GM23338 (cell line): ENCODE results near the gene RIN3. TPM values are rescaled to one million over a fixed set of nuclear protein-coding genes. Genes with fewer than 3 reads are reported as not detected.

Experiments
- ATAC-seq: fragments of 200-7000 bp; cut with Tn5 transposase; 3 replicates; pipeline ENCODE4 v1.9.1; 2020
- DNase-seq: peaks from one replicate; pipeline ENCODE4 v3.0.0-alpha.2; 2015; ENCODE audit warnings: low spot score
- H2AFZ ChIP-seq: fragments of 200-600 bp; sonication (generic); 2 replicates; pipeline ENCODE4 v1.8.0; 2016; ENCODE audit warnings: antibody characterized with exemption, mild to moderate bottlenecking, moderate library complexity
- H3F3A ChIP-seq: fragments of 200-600 bp; sonication (generic); replicated peaks from 2 replicates; pipeline ENCODE4 v1.8.0; 2017; ENCODE audit warnings: antibody characterized with exemption, mixed run types, low read depth
- H3K27ac ChIP-seq: fragments of 200-600 bp; sonication (generic); 2 replicates; pipeline ENCODE4 v1.6.1; 2016; ENCODE audit warnings: low read depth
- H3K27me3 ChIP-seq: fragments of 200-600 bp; sonication (generic); 2 replicates; pipeline ENCODE4 v1.8.0; 2016; ENCODE audit warnings: mild to moderate bottlenecking, mixed run types, moderate library complexity; ENCODE audit not compliant: insufficient read depth
- H3K36me3 ChIP-seq: fragments of 200-600 bp; sonication (generic); 2 replicates; pipeline ENCODE4 v1.8.0; 2016; ENCODE audit warnings: mild to moderate bottlenecking; ENCODE audit not compliant: insufficient read depth
- H3K4me1 ChIP-seq: fragments of 200-600 bp; sonication (generic); 2 replicates; pipeline ENCODE4 v1.8.0; 2016; ENCODE audit warnings: mild to moderate bottlenecking, moderate library complexity; ENCODE audit not compliant: insufficient read depth
- H3K4me2 ChIP-seq: fragments of 200-600 bp; sonication (generic); 2 replicates; pipeline ENCODE4 v1.7.1; 2017; ENCODE audit warnings: mixed run types
- H3K4me3 ChIP-seq: fragments of 200-600 bp; sonication (generic); 2 replicates; pipeline ENCODE4 v1.6.1; 2016; ENCODE audit warnings: mixed run types
- H3K79me2 ChIP-seq: fragments of 200-600 bp; sonication (generic); replicated peaks from 2 replicates; pipeline ENCODE4 v1.8.0; 2017; ENCODE audit warnings: mild to moderate bottlenecking; ENCODE audit not compliant: insufficient read depth
- H3K9me2 ChIP-seq: fragments of 200-600 bp; sonication (generic); 2 replicates; pipeline ENCODE4 v1.8.0; 2017; ENCODE audit not compliant: insufficient read depth
- H4K20me1 ChIP-seq: fragments of 200-600 bp; sonication (generic); replicated peaks from 2 replicates; pipeline ENCODE4 v1.8.0; 2017; ENCODE audit warnings: mild to moderate bottlenecking; ENCODE audit not compliant: insufficient read depth
- H3K27ac Mint-ChIP-seq: 2 replicates; pipeline ENCODE4 v1.8.0; 2020; ENCODE audit warnings: inconsistent platforms, mild to moderate bottlenecking, moderate library complexity, mixed read lengths
- H3K27me3 Mint-ChIP-seq: 3 replicates; pipeline ENCODE4 v1.8.0; 2022; ENCODE audit warnings: low read depth, mild to moderate bottlenecking, moderate library complexity, mixed read lengths, inconsistent platforms; ENCODE audit not compliant: insufficient read depth, poor library complexity
- H3K36me3 Mint-ChIP-seq: 3 replicates; pipeline ENCODE4 v1.8.0; 2021; ENCODE audit warnings: low read depth, mild to moderate bottlenecking, inconsistent platforms, moderate library complexity, mixed read lengths
- H3K4me1 Mint-ChIP-seq: 3 replicates; pipeline ENCODE4 v1.8.0; 2020; ENCODE audit warnings: mild to moderate bottlenecking, inconsistent platforms, mixed read lengths
- H3K4me3 Mint-ChIP-seq: 3 replicates; pipeline ENCODE4 v1.8.0; 2021; ENCODE audit warnings: moderate library complexity, mild to moderate bottlenecking, inconsistent platforms, mixed read lengths
- H3K9me3 Mint-ChIP-seq: 3 replicates; pipeline ENCODE4 v1.8.0; 2020; ENCODE audit warnings: moderate library complexity, mild to moderate bottlenecking, inconsistent platforms, mixed read lengths
- CREB1 ChIP-seq: fragments of 250-450 bp; sonication (Bioruptor Pico); IDR thresholded peaks from 2 replicates; pipeline ENCODE4 v1.5.0; 2020; ENCODE audit warnings: low read depth, mild to moderate bottlenecking, moderate library complexity
- JUNB ChIP-seq: IDR thresholded peaks from one replicate; pipeline ENCODE4 v1.6.1; 2016; ENCODE audit warnings: antibody characterized with exemption; ENCODE audit not compliant: unreplicated experiment
- NANOG ChIP-seq: IDR thresholded peaks from 2 replicates; pipeline ENCODE4 v1.6.1; 2016; ENCODE audit warnings: antibody characterized with exemption, borderline replicate concordance
- STAT1 ChIP-seq: IDR thresholded peaks from one replicate; pipeline ENCODE4 v1.6.1; 2016; ENCODE audit warnings: antibody characterized with exemption; ENCODE audit not compliant: unreplicated experiment
- ZNF114 ChIP-seq: fragments of 250-450 bp; sonication (Bioruptor Pico); IDR thresholded peaks from 2 replicates; pipeline ENCODE4 v1.5.0; 2020; ENCODE audit warnings: mild to moderate bottlenecking, moderate library complexity
- polyA plus RNA-seq: library from polyadenylated mRNA; unstranded; fragments of >200 nt; fragmentation: Nextera tagmentation; extraction: Ambion mirVana; gene quantifications from 2 replicates; pipeline ENCODE4 v1.2.1, GENCODE V29; 2016
- total RNA-seq: library from RNA; depleted of rRNA; stranded (reverse); fragments of >200 nt; shearing (Covaris generic); gene quantifications from 2 replicates; pipeline ENCODE4 v1.2.3, GENCODE V29; 2014
- TF ChIP-seq, protein P1 (sequence below): fragments of 250-450 bp; sonication (Bioruptor Pico); IDR thresholded peaks from 2 replicates; pipeline ENCODE4 v1.5.0; 2020; ENCODE audit warnings: mild to moderate bottlenecking, moderate library complexity
- TF ChIP-seq, protein P2 (sequence below), 2 experiments: fragments of 200-600 bp in 1 of 2; sonication (generic) in 1 of 2; conservative IDR thresholded peaks; 2 replicates each; pipeline versions ENCODE4 v1.5.1 to v1.6.1; 2016 to 2017; ENCODE audit warnings: antibody characterized with exemption in 2 of 2, low read depth in 2 of 2, mild to moderate bottlenecking in 2 of 2, moderate library complexity in 1 of 2

Gene RIN3
- total and polyA plus RNA-seq, 2 experiments from 2014 or later: 0.97 to 1.5 TPM

- no peaks in the 10 kb centered on the region for H3F3A ChIP-seq
- TF ChIP-seq STAT1 (no peak), JUNB (no peak), ZNF114 (CRISPR knock-in tag) (no peak), CREB1 (CRISPR knock-in tag) (no peak), NANOG (no peak)
- TF ChIP-seq, protein P1, sequence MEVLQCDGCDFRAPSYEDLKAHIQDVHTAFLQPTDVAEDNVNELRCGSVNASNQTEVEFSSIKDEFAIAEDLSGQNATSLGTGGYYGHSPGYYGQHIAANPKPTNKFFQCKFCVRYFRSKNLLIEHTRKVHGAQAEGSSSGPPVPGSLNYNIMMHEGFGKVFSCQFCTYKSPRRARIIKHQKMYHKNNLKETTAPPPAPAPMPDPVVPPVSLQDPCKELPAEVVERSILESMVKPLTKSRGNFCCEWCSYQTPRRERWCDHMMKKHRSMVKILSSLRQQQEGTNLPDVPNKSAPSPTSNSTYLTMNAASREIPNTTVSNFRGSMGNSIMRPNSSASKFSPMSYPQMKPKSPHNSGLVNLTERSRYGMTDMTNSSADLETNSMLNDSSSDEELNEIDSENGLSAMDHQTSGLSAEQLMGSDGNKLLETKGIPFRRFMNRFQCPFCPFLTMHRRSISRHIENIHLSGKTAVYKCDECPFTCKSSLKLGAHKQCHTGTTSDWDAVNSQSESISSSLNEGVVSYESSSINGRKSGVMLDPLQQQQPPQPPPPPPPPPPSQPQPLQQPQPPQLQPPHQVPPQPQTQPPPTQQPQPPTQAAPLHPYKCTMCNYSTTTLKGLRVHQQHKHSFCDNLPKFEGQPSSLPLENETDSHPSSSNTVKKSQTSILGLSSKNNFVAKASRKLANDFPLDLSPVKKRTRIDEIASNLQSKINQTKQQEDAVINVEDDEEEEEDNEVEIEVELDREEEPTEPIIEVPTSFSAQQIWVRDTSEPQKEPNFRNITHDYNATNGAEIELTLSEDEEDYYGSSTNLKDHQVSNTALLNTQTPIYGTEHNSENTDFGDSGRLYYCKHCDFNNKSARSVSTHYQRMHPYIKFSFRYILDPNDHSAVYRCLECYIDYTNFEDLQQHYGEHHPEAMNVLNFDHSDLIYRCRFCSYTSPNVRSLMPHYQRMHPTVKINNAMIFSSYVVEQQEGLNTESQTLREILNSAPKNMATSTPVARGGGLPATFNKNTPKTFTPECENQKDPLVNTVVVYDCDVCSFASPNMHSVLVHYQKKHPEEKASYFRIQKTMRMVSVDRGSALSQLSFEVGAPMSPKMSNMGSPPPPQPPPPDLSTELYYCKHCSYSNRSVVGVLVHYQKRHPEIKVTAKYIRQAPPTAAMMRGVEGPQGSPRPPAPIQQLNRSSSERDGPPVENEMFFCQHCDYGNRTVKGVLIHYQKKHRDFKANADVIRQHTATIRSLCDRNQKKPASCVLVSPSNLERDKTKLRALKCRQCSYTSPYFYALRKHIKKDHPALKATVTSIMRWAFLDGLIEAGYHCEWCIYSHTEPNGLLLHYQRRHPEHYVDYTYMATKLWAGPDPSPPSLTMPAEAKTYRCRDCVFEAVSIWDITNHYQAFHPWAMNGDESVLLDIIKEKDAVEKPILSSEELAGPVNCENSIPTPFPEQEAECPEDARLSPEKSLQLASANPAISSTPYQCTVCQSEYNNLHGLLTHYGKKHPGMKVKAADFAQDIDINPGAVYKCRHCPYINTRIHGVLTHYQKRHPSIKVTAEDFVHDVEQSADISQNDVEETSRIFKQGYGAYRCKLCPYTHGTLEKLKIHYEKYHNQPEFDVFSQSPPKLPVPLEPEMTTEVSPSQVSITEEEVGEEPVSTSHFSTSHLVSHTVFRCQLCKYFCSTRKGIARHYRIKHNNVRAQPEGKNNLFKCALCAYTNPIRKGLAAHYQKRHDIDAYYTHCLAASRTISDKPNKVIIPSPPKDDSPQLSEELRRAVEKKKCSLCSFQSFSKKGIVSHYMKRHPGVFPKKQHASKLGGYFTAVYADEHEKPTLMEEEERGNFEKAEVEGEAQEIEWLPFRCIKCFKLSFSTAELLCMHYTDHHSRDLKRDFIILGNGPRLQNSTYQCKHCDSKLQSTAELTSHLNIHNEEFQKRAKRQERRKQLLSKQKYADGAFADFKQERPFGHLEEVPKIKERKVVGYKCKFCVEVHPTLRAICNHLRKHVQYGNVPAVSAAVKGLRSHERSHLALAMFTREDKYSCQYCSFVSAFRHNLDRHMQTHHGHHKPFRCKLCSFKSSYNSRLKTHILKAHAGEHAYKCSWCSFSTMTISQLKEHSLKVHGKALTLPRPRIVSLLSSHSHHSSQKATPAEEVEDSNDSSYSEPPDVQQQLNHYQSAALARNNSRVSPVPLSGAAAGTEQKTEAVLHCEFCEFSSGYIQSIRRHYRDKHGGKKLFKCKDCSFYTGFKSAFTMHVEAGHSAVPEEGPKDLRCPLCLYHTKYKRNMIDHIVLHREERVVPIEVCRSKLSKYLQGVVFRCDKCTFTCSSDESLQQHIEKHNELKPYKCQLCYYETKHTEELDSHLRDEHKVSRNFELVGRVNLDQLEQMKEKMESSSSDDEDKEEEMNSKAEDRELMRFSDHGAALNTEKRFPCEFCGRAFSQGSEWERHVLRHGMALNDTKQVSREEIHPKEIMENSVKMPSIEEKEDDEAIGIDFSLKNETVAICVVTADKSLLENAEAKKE (CRISPR knock-in tag): no peak
- TF ChIP-seq, protein P2, sequence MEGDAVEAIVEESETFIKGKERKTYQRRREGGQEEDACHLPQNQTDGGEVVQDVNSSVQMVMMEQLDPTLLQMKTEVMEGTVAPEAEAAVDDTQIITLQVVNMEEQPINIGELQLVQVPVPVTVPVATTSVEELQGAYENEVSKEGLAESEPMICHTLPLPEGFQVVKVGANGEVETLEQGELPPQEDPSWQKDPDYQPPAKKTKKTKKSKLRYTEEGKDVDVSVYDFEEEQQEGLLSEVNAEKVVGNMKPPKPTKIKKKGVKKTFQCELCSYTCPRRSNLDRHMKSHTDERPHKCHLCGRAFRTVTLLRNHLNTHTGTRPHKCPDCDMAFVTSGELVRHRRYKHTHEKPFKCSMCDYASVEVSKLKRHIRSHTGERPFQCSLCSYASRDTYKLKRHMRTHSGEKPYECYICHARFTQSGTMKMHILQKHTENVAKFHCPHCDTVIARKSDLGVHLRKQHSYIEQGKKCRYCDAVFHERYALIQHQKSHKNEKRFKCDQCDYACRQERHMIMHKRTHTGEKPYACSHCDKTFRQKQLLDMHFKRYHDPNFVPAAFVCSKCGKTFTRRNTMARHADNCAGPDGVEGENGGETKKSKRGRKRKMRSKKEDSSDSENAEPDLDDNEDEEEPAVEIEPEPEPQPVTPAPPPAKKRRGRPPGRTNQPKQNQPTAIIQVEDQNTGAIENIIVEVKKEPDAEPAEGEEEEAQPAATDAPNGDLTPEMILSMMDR (conservative IDR thresholded peaks at IDR 0.05; ENCODE audit: low read depth in 2 of 2): no peak
- no peaks in the 10 kb centered on the region for H3K9me3 Mint-ChIP-seq
- H3K36me3 Mint-ChIP-seq: no peaks in the 10 kb centered on the region
- no peak for DNase-seq
- peaks cover 5% of the 10 kb centered on the region; the same call in 2 of the 3 replicates for H3K4me1 Mint-ChIP-seq
- H3K4me1 ChIP-seq: no peaks in the 10 kb centered on the region; the same call in 1 of the 2 replicates
- no peak overlapping the region for H3K4me2 ChIP-seq
- H3K36me3 ChIP-seq: no peaks in the 10 kb centered on the region
- no peak overlapping the region for H3K4me3 Mint-ChIP-seq
- H3K27ac ChIP-seq: no peak overlapping the region
- no peak for ATAC-seq
- H3K4me3 ChIP-seq: no peak overlapping the region
- H3K27me3 Mint-ChIP-seq: peaks cover 23% of the 10 kb centered on the region
- H3K27ac Mint-ChIP-seq: no peak overlapping the region
- no peak overlapping the region for H2AFZ ChIP-seq
- H4K20me1 ChIP-seq: no peaks in the 10 kb centered on the region
- H3K27me3 ChIP-seq: peaks cover 17% of the 10 kb centered on the region
- H3K79me2 ChIP-seq: no peaks in the 10 kb centered on the region
- no peaks in the 10 kb centered on the region for H3K9me2 ChIP-seq
Observed at GRCh38 chr14:92519246-92520101, 5.9 kb downstream of the RIN3 start.
